ENCODE measurements around the gene GTPBP1. TPM values are rescaled to one million over a fixed set of nuclear protein-coding genes. Genes with fewer than 3 reads are reported as not detected.

The GTPBP1 gene
- total RNA-seq, 1 donor from 2014 or later = 49.8 TPM

GRCh38 chr22:38657045-38657909, 48.5 kb upstream of the GTPBP1 start:
- H3K27ac ChIP-seq (ENCODE audit: low read depth, low read length) = peak overlapping the region; percentile 99

GRCh38 chr22:38674888-38675287, 30.9 kb upstream of the GTPBP1 start:
- Histone ChIP-seq H3K9me3 (ENCODE audit: insufficient read depth, low read depth, low read length) (no peaks in the 10 kb centered on the region), H3K9ac (ENCODE audit: low read length) (no peak overlapping the region)

More at GRCh38 chr22:38657045-38657909, 48.5 kb upstream of the GTPBP1 start:
- Histone ChIP-seq H3K27me3 (ENCODE audit: insufficient read depth, low read length) (no peaks in the 10 kb centered on the region), H3K4me1 (ENCODE audit: insufficient read depth, low read length) (peaks cover 14% of the 10 kb centered on the region), H3K9me3 (ENCODE audit: insufficient read depth, low read depth, low read length) (no peaks in the 10 kb centered on the region), H4K20me1 (ENCODE audit: insufficient read depth, low read length) (peaks cover under 1% of the 10 kb centered on the region), H3K4me2 (ENCODE audit: low read length) (peak overlapping the region; percentile 93), H3K9ac (ENCODE audit: low read length) (peak overlapping the region; percentile 96), H2AFZ (ENCODE audit: low read depth, low read length) (peak overlapping the region; percentile 85), H3K4me3 (ENCODE audit: insufficient read depth, low read depth, low read length) (peak overlapping the region; percentile 95), H3K36me3 (ENCODE audit: insufficient read depth, low read length) (peaks cover 3% of the 10 kb centered on the region), H3K79me2 (ENCODE audit: insufficient read depth, low read length) (peaks cover 16% of the 10 kb centered on the region)
- peak; percentile 39 for DNase-seq (ENCODE audit: low read depth)
- no peaks in the 10 kb centered on the region for H3K9me3 Mint-ChIP-seq (ENCODE audit: unreplicated experiment)
- no peak for FAIRE-seq
- peaks cover 6% of the 10 kb centered on the region for H3K4me1 Mint-ChIP-seq (ENCODE audit: low read depth, unreplicated experiment)
- peak overlapping the region; percentile 95 for H3K4me3 Mint-ChIP-seq (ENCODE audit: unreplicated experiment)
- no peaks in the 10 kb centered on the region for H3K36me3 Mint-ChIP-seq (ENCODE audit: low read depth, unreplicated experiment)
- H3K27ac Mint-ChIP-seq (ENCODE audit: unreplicated experiment) = peak overlapping the region; percentile 95
- TF ChIP-seq EZH2 (IDR thresholded peaks at IDR 0.05; ENCODE audit: insufficient read depth, low read length) = no peak
- TF ChIP-seq CTCF (IDR thresholded peaks at IDR 0.05; ENCODE audit: insufficient read depth, low read depth, low read length) = no peak
- no peaks in the 10 kb centered on the region for H3K27me3 Mint-ChIP-seq (ENCODE audit: low read depth, unreplicated experiment)

More at GRCh38 chr22:38674888-38675287, 30.9 kb upstream of the GTPBP1 start:
- no peak overlapping the region for H3K27ac Mint-ChIP-seq (ENCODE audit: unreplicated experiment)
- peaks cover 22% of the 10 kb centered on the region for H3K36me3 Mint-ChIP-seq (ENCODE audit: low read depth, unreplicated experiment)
- Histone ChIP-seq H3K4me3 (ENCODE audit: insufficient read depth, low read depth, low read length) (no peak overlapping the region), H3K4me1 (ENCODE audit: insufficient read depth, low read length) (no peaks in the 10 kb centered on the region), H3K27me3 (ENCODE audit: insufficient read depth, low read length) (no peaks in the 10 kb centered on the region), H3K36me3 (ENCODE audit: insufficient read depth, low read length) (peaks cover 6% of the 10 kb centered on the region), H3K79me2 (ENCODE audit: insufficient read depth, low read length) (no peaks in the 10 kb centered on the region), H3K27ac (ENCODE audit: low read depth, low read length) (no peak overlapping the region), H2AFZ (ENCODE audit: low read depth, low read length) (no peak overlapping the region), H3K4me2 (ENCODE audit: low read length) (no peak overlapping the region), H4K20me1 (ENCODE audit: insufficient read depth, low read length) (no peaks in the 10 kb centered on the region)
- no peaks in the 10 kb centered on the region for H3K4me1 Mint-ChIP-seq (ENCODE audit: low read depth, unreplicated experiment)
- H3K4me3 Mint-ChIP-seq (ENCODE audit: unreplicated experiment) = no peak overlapping the region
- no peak for FAIRE-seq
- DNase-seq (ENCODE audit: low read depth) = no peak
- no peaks in the 10 kb centered on the region for H3K9me3 Mint-ChIP-seq (ENCODE audit: unreplicated experiment)
- TF ChIP-seq CTCF (IDR thresholded peaks at IDR 0.05; ENCODE audit: insufficient read depth, low read depth, low read length) = no peak
- no peak for TF ChIP-seq EZH2 (IDR thresholded peaks at IDR 0.05; ENCODE audit: insufficient read depth, low read length)
- no peaks in the 10 kb centered on the region for H3K27me3 Mint-ChIP-seq (ENCODE audit: low read depth, unreplicated experiment)
